MM.1S (cell line): ENCODE measurements around the gene EPSTI1.

Experiments
- DNase-seq: peaks from one replicate; pipeline ENCODE4 v3.0.0-alpha.2; 2015
- H2AFZ ChIP-seq: fragments of 300-600 bp; sonication (generic); 2 replicates; pipeline ENCODE4 v1.6.0; 2016; ENCODE audit warnings: antibody characterized with exemption, low read length
- H3F3A ChIP-seq: fragments of 300-600 bp; sonication (generic); 2 replicates; pipeline ENCODE4 v1.6.1; 2016; ENCODE audit warnings: mild to moderate bottlenecking, antibody characterized with exemption, low read length, moderate library complexity, mixed read lengths; ENCODE audit not compliant: insufficient read depth
- H3K27ac ChIP-seq: fragments of 300-600 bp; sonication (generic); 2 replicates; pipeline ENCODE4 v1.5.1; 2016; ENCODE audit warnings: mild to moderate bottlenecking, low read length
- H3K27me3 ChIP-seq: fragments of 300-600 bp; sonication (generic); replicated peaks from 2 replicates; pipeline ENCODE4 v1.6.0; 2016; ENCODE audit warnings: low read length; ENCODE audit not compliant: insufficient read depth
- H3K36me3 ChIP-seq: fragments of 300-600 bp; sonication (generic); replicated peaks from 2 replicates; pipeline ENCODE4 v1.6.1; 2016; ENCODE audit warnings: mild to moderate bottlenecking, low read length, mixed read lengths; ENCODE audit not compliant: insufficient read depth
- H3K4me1 ChIP-seq: fragments of 300-600 bp; sonication (generic); 2 replicates; pipeline ENCODE4 v1.6.1; 2016; ENCODE audit warnings: low read length, mixed read lengths
- H3K4me2 ChIP-seq: fragments of 300-600 bp; sonication (generic); 2 replicates; pipeline ENCODE4 v1.6.0; 2016; ENCODE audit warnings: low read depth, low read length
- H3K4me3 ChIP-seq: fragments of 300-600 bp; sonication (generic); 2 replicates; pipeline ENCODE4 v1.5.1; 2016; ENCODE audit warnings: low read length, mixed read lengths
- H3K79me2 ChIP-seq: fragments of 300-600 bp; sonication (generic); 2 replicates; pipeline ENCODE4 v1.6.1; 2016; ENCODE audit warnings: mixed run types, low read length, mixed read lengths
- H3K9ac ChIP-seq: fragments of 300-600 bp; sonication (generic); 2 replicates; pipeline ENCODE4 v1.6.1; 2016; ENCODE audit warnings: low read length, mixed read lengths
- H3K9me2 ChIP-seq: fragments of 300-600 bp; sonication (generic); replicated peaks from 2 replicates; pipeline ENCODE4 v1.6.1; 2016; ENCODE audit warnings: mild to moderate bottlenecking, low read length, mixed read lengths; ENCODE audit not compliant: insufficient read depth
- H3K9me3 ChIP-seq: fragments of 300-600 bp; sonication (generic); replicated peaks from 2 replicates; pipeline ENCODE4 v1.6.1; 2016; ENCODE audit warnings: mild to moderate bottlenecking, low read length, mixed read lengths; ENCODE audit not compliant: insufficient read depth
- H4K20me1 ChIP-seq: fragments of 300-600 bp; sonication (generic); 2 replicates; pipeline ENCODE4 v1.6.1; 2016; ENCODE audit warnings: mild to moderate bottlenecking, low read length, moderate library complexity, mixed read lengths; ENCODE audit not compliant: insufficient read depth
- EZH2 ChIP-seq: fragments of 300-600 bp; sonication (generic); optimal IDR thresholded peaks from 2 replicates; pipeline ENCODE3; 2017; ENCODE audit warnings: low read depth, mild to moderate bottlenecking, antibody characterized with exemption, low read length, mixed read lengths
- EZH2phosphoT487 ChIP-seq: fragments of 300-600 bp; sonication (generic); IDR thresholded peaks from 2 replicates; pipeline ENCODE4 v1.6.1; 2018; ENCODE audit warnings: antibody characterized with exemption, low read length
- TF ChIP-seq, protein P1 (sequence below): fragments of 300-600 bp; sonication (generic); IDR thresholded peaks from 2 replicates; pipeline ENCODE4 v1.5.1; 2016; ENCODE audit warnings: antibody characterized with exemption, low read length, mixed read lengths

The EPSTI1 gene

DNA sequence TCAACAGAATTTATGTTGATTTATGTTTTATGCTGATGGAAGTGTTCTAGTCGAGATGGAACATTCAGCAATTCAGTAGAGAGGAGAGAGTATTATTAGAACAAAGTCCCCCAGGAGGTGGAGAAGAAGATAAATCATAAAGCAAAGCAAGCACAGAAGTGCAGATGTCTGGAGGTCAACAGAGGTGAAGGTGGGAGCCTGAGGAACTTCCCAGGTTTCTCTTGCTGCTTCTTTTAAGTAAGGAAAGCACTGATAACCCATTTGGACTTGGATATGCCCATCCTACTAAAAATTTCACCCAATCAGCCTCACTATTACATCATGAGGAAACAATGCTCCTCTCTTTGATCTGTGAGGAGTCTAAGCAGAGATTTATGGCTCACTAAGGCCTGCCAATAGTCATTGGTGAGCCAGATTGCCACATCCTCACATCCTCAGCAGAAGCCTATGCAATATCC lies 98.8 kb downstream of the EPSTI1 start:
- H2AFZ ChIP-seq = no peak overlapping the region
- H3K4me2 ChIP-seq = no peak overlapping the region
- no peak overlapping the region for H3K4me3 ChIP-seq
- no peaks in the 10 kb centered on the region for H3K79me2 ChIP-seq
- H3K27ac ChIP-seq = no peak overlapping the region
- TF ChIP-seq EZH2 (no peak), EZH2phosphoT487 (no peak)
- TF ChIP-seq, protein P1, sequence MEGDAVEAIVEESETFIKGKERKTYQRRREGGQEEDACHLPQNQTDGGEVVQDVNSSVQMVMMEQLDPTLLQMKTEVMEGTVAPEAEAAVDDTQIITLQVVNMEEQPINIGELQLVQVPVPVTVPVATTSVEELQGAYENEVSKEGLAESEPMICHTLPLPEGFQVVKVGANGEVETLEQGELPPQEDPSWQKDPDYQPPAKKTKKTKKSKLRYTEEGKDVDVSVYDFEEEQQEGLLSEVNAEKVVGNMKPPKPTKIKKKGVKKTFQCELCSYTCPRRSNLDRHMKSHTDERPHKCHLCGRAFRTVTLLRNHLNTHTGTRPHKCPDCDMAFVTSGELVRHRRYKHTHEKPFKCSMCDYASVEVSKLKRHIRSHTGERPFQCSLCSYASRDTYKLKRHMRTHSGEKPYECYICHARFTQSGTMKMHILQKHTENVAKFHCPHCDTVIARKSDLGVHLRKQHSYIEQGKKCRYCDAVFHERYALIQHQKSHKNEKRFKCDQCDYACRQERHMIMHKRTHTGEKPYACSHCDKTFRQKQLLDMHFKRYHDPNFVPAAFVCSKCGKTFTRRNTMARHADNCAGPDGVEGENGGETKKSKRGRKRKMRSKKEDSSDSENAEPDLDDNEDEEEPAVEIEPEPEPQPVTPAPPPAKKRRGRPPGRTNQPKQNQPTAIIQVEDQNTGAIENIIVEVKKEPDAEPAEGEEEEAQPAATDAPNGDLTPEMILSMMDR = no peak
- H3K9ac ChIP-seq = no peak overlapping the region
- H3K27me3 ChIP-seq = no peaks in the 10 kb centered on the region
- H4K20me1 ChIP-seq = no peaks in the 10 kb centered on the region
- H3K36me3 ChIP-seq = no peaks in the 10 kb centered on the region
- H3F3A ChIP-seq = no peaks in the 10 kb centered on the region
- DNase-seq = no peak
- no peaks in the 10 kb centered on the region for H3K9me3 ChIP-seq
- H3K4me1 ChIP-seq = no peaks in the 10 kb centered on the region
- H3K9me2 ChIP-seq = no peaks in the 10 kb centered on the region

DNA sequence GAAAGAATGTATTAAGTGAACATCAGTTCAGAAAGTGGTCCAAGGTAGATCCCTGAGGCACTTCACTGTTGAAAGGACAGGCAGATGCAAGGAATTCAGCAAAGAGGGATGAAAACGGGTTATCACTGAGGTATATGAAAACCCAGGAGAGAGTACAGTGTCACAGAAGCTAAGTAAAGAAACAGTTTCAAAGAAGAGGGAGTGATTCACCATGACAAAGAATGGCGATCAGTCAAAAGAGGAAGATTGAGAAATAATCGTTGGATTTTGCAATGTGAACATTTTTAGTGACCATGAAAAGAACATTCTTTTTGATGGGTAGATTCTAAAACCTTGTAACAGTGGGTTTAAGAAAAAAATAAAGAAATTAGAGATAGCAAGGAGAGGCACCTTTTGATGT lies 99.3 kb downstream of the EPSTI1 start:
- H3K79me2 ChIP-seq = no peaks in the 10 kb centered on the region
- H3K4me3 ChIP-seq = no peak overlapping the region
- TF ChIP-seq, protein P1 = no peak
- TF ChIP-seq EZH2phosphoT487 (no peak), EZH2 (no peak)
- no peak overlapping the region for H3K27ac ChIP-seq
- no peaks in the 10 kb centered on the region for H3K4me1 ChIP-seq
- H3K9me3 ChIP-seq = no peaks in the 10 kb centered on the region
- H4K20me1 ChIP-seq = no peaks in the 10 kb centered on the region
- no peak for DNase-seq
- H3K27me3 ChIP-seq = no peaks in the 10 kb centered on the region
- no peak overlapping the region for H3K4me2 ChIP-seq
- no peaks in the 10 kb centered on the region for H3F3A ChIP-seq
- no peaks in the 10 kb centered on the region for H3K9me2 ChIP-seq
- no peak overlapping the region for H2AFZ ChIP-seq
- H3K9ac ChIP-seq = no peak overlapping the region
- no peaks in the 10 kb centered on the region for H3K36me3 ChIP-seq

DNA sequence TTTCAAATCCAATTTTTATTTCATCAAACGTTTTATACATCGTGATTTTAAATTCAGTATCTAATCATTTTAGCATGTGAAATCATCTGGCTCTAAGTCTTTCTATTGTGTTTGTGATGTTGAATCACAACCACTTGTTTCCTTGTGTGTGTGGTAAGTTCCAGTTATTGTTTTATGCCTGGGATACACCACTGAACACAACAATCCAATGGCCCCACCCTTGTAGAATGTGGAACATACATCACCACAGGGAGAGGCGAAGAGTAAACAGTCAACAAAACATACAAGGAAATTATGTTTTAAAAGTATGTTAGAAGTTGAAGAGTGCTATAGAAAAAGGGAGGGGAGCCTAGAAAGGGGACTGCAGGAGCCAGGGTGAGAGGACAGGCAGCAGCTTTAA lies 100.5 kb downstream of the EPSTI1 start:
- H3K4me1 ChIP-seq = no peaks in the 10 kb centered on the region
- H3K9me2 ChIP-seq = no peaks in the 10 kb centered on the region
- H3K36me3 ChIP-seq = no peaks in the 10 kb centered on the region
- no peaks in the 10 kb centered on the region for H3K9me3 ChIP-seq
- H3K27ac ChIP-seq = no peak overlapping the region
- DNase-seq = no peak
- TF ChIP-seq EZH2 (no peak), EZH2phosphoT487 (no peak)
- TF ChIP-seq, protein P1 = no peak
- H4K20me1 ChIP-seq = no peaks in the 10 kb centered on the region
- H3K27me3 ChIP-seq = no peaks in the 10 kb centered on the region
- H3K9ac ChIP-seq = no peak overlapping the region
- no peaks in the 10 kb centered on the region for H3F3A ChIP-seq
- H3K4me2 ChIP-seq = no peak overlapping the region
- no peak overlapping the region for H2AFZ ChIP-seq
- no peak overlapping the region for H3K4me3 ChIP-seq
- H3K79me2 ChIP-seq = no peaks in the 10 kb centered on the region

DNA sequence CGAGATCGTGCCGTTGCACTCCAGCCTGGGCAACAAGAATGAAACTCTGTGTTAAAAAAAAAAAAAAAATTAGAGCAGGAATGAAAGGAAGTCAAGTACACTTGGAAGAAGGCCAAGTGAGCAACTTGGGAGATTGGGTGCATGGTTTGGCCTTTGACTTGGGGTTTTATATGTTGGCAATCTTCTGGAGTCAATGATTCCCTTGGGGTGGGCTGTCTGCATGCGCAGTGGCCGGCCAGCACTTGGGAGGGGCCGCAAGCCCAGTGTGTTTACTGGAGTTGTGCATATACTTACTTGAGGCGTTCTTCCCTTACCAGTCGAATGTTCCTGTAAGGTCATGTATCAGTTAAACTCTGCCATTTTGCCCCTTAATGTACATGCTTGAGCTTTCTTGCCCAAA lies 106.7 kb downstream of the EPSTI1 start:
- H4K20me1 ChIP-seq = no peaks in the 10 kb centered on the region
- no peaks in the 10 kb centered on the region for H3K79me2 ChIP-seq
- H3K36me3 ChIP-seq = no peaks in the 10 kb centered on the region
- TF ChIP-seq, protein P1 = no peak
- no peak for TF ChIP-seq EZH2phosphoT487
- no peak for TF ChIP-seq EZH2
- H3K4me3 ChIP-seq = no peak overlapping the region
- H3K4me1 ChIP-seq = no peaks in the 10 kb centered on the region
- H3K27ac ChIP-seq = no peak overlapping the region
- no peaks in the 10 kb centered on the region for H3K9me2 ChIP-seq
- H2AFZ ChIP-seq = no peak overlapping the region
- H3K4me2 ChIP-seq = no peak overlapping the region
- DNase-seq = no peak
- no peaks in the 10 kb centered on the region for H3K9me3 ChIP-seq
- H3F3A ChIP-seq = no peaks in the 10 kb centered on the region
- H3K27me3 ChIP-seq = no peaks in the 10 kb centered on the region
- H3K9ac ChIP-seq = no peak overlapping the region
